Stimulated activated CD4-positive, alpha-beta T cell treated with anti-CD3 and anti-CD28 coated beads, TNF-alpha, amount 100 ng/mL, for 48 hours (primary cell): ENCODE data around the gene GCC2.
"Not testable (repeated sequence)": the region's sequence is repeated elsewhere in the genome, so short reads cannot be mapped to it uniquely, and the experiment has no call there.

Source experiments
- DNase-seq, 3 donors: peaks; one replicate each; pipeline ENCODE4 v3.0.0-alpha.2; 2020; ENCODE audit warnings: low read depth in 3 of 3

Gene GCC2

DNA sequence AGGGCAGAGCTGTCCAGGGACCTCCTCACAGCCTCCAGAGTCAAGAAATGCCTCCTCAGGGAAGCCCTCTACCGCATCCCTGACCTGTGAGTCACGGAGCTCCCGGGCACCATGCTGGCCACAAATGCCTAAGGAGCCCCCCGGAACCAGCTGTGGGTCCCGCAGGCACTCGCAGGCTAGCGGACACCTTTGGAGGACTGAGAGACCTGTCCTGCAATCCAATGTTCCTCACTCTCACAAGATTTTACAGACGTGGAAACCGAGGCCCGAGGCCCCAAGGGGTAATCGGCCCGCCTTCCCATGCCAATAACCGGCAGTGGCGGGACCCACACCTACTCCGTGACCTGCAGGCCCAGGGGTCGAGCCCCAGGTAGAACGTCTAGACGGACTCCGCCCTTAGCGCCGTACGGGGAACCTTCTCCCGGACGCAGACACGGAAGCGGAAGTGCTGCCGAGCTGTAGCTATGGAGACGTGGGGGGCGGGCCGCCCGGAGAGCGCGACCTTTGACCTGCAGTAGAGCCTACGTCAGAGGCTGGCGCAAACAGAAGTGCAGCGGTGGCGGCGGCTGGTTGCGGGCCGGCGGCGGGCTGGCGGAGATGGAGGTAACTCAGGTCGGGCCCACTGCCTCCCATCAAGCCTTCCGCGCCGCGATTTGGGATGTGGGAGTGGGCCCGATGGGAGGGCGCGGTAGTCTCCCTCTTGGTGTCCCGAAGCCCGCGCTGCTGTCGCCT is at the start of gene GCC2:
Gene GCC2 (plus strand): TSS at position 529 of the 732 bp plus-strand sequence. CDS start 69 bp downstream, at position 598.
- peak; percentile 87 to 92 (median 91) for DNase-seq

- DNase-seq = no peak
Observed at GRCh38 chr2:108399479-108399878, 49.5 kb upstream of the GCC2 start.

DNA sequence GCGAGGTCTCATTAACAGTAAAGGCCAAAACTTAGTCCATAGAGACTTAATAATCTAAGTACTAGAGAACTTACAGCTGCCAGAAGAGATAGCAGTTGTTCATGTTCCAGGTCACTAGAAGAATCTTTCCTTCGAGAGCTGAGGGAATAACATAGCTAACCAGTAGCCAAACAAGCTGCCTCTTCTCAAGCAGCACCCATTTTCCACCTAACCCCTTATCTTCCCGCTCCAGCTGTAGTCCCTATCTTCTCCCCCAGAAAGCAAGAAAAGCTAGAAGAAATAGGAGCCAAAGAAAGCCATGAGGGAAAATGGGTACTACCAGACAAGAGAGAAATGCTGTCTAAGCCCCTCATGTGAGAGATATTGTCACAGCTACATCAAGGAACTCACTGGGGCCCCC is 47.2 kb upstream of the GCC2 start:
- DNase-seq = no peak

- DNase-seq = no peak
Observed at GRCh38 chr2:108403494-108403893, 45.5 kb upstream of the GCC2 start.

DNA sequence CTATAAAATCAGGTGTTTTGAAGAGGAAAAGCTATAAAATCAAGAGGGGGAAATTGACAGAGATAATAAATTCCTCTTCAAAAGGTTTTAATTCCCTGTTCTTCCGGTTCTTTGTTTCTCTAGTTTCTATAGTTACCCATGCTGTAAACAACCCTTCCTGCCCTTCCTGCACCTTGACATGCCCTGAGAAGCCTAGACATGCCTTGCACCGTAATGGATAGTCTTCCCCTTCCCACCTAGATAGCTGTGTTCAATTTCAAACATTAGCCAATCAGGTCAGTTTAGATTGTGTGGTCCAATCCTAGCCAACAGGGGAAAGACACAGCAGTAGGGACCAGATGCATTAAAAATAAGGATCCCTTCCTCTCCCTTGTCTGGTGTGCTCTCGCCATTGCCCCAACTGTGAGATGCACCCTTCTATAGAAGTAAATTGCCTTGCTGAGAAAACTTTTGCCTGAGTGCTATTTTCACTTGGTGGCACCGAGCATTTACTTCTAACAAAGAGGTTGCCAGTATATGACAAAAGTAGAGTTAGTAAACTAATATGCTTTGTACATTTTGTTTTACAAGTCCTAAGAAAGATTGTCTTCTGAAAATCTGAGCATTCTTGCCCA is 44.1 kb upstream of the GCC2 start:
- DNase-seq = no peak

DNA sequence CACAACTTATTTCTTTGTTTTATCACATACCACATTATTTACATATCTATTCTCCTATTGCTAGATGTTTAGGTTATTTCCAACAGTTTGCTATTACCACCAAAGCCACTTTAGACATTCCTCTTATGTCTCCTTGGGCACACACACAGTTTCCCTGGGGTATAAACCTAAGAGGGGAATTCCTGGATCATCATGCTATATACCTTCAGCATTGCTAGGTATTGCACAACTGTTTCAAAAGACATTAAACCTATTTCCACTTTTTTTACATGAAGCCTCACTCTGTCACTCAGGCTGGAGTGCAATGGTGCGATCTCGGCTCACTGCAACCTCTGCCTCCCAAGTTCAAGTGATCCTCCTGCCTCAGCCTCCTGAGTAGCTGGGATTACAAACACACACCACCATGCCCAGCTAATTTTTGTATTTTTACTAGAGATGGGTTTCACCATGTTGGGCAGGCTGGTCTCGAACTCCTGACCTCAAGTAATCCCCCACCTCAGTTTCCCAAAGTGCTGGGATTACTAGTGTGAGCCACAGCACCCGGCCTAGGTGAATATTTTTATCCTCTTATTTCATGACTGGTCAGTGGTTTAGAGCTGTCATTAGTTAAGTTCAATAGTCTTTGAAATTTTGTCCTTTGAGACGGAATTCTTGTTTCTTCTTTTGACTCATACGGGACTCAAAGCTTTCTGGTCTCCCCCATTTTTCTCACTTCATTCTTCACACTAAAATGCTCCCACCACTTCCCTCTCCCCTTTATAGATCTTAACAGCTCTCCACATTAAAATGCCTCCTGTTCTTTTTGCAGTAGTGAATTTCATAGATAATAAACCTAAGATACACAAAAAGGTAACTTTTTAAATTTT is 40.9 kb upstream of the GCC2 start:
- no peak for DNase-seq

DNA sequence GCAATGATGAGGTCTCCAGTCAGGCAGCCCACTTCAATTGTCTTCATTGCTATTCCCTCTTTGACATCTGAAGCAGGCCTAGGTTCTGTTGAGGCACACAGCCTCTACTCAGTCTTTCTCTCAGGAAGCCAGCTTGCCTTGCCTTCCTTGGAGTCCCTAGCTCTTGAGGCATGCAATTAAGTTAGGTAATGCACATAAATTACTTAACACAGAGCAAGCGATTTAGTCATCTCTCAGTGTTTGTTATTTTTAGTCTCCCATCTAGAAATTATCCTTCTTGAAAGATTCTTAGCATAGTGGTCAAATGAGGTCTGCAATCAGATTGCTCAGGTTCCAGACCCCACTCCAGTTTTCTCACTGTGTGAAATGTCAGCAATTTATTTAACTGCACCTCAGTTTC is 39.2 kb upstream of the GCC2 start:
- DNase-seq = no peak

GRCh38 chr2:108412995-108413710 is 35.9 kb upstream of the GCC2 start:
- no peak for DNase-seq

- DNase-seq = no peak
Observed at GRCh38 chr2:108413711-108414095, 35.3 kb upstream of the GCC2 start.

DNA sequence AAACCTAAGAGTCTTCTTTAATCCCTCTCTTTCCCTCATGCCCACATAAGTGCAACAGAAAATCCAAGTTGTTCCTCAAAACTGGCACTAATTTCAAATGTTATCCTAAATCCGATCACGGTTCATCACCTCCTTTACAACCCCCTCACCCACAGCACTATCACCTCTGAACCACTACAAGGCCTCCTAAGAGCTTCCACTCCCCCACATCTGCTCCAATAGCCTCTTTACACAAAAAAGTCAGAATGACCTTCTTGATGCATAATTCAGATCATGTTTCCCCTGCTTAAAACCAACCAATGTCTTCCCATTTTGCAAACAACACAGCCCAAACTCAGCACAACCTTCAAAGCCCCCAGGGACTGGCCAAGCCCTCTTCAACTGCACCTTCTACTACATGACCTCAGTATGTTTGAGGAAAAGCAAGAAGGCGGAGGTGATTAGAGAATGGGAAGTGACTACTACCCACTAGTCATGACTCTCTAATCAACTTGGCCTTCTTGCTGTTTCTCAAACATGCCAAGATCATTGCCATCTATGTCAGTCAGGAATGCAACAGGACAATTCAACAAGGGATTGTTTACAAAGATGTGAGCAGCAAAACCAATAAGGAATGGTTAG is 34.6 kb upstream of the GCC2 start:
- no peak for DNase-seq

DNA sequence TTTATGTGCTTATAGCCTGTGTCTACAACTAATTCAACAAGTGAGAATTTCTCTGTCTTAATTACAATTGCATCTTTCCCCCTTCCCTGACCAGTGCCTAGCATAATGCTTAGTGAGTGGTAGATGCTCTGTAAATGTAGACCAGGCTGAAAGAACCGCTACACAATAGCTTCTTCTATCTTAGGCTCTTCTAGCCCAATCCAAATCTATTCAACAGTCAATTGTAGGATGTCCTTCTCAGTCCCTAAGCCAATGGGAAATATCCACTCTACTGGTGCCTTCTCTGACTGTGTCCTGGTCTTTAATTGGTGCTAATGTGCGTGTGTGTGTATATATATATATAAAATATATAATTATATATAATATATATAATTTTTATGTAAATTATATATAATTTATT is 34.1 kb upstream of the GCC2 start:
- no peak for DNase-seq

GRCh38 chr2:108417254-108417653 is 31.8 kb upstream of the GCC2 start:
- DNase-seq = no peak

GRCh38 chr2:108418416-108418815 is 30.6 kb upstream of the GCC2 start:
- no peak for DNase-seq

DNA sequence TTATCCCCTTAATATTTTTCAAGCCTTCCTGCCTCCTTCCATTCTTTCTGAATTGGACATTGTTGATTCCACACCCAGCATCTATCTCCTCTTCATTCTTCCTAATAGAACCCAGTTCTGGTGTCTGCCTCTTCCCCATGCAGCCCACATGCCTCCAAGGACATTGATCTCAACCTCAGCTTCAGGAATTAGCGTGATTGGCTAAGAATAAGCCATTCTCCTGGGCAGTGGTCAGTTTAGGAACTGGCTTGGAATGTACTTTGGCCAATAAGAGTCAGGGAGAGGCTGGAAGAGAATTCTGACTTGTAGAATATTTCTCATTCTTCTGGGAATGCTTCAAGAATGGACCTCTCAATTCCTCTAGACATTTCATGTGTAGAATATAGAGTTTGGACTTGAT is 25.9 kb upstream of the GCC2 start:
- no peak for DNase-seq

- no peak for DNase-seq
Observed at GRCh38 chr2:108423502-108424251, 25.3 kb upstream of the GCC2 start.

GRCh38 chr2:108428286-108429009 is 20.6 kb upstream of the GCC2 start:
- DNase-seq = no peak

DNA sequence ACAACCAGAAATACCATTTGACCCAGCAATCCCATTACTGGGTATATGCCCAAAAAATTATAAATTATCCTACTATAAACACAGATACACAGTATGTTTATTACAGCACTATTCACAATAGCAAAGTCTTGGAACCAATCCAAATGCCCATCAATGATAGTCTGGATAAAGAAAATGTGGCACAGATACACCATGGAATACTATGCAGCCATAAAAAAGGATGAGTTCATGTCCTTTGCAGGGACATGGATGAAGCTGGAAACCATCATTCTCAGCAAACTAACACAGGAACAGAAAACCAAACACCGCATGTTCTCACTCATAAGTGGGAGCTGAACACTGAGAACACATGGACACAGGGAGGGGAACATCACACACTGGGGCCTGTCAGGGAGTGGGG is 13.4 kb upstream of the GCC2 start:
- DNase-seq = not testable (repeated sequence)

DNA sequence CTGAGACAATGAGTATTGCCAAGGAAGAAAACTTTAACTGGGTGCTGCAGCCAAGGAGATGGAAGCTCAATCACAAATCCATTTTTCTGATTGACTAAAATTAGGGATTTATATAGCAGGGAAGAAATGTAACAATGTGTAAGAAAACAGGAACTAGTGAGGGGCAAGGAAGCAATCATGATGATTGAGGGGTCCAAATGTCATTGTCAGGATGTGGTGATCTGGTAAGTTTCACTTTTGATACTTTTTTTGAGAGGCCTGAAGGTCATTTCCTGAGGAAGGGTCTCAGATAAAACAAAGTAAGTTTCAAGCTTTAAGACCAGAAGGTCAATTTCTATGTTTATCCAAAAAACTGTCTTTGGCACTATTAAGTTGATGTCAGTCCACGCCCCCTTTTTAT is 12.0 kb upstream of the GCC2 start:
- DNase-seq = no peak

DNA sequence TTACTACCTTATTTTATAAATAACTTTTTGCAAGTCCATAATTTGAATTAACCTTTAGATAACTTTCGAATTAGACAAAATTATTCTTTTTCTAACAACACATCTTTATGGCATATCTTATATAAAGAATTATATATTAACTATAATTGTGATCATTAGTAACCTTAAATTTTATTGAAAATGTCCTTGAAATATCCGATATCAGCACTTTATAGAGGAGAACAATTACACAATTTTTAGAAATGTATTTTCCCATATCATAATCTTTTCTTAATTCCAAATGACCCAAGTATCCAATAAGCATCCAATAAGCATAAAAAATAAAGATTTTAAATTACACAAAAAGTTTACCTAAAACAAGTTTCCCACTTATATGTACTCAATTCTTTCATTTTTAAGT is 7.3 kb upstream of the GCC2 start:
- no peak for DNase-seq
